Activated CD8-positive, alpha-beta memory T cell treated with anti-CD3 and anti-CD28 coated beads, Interleukin-2, amount 50 U/mL, for 1 hour (primary cell): ENCODE data around the gene CEACAM19.
"Not testable (repeated sequence)": the region's sequence is repeated elsewhere in the genome, so short reads cannot be mapped to it uniquely, and the experiment has no call there.

Experiments
- DNase-seq: peaks from one replicate; pipeline ENCODE4 v3.0.0-alpha.2; 2020; ENCODE audit errors: extremely low read depth

The CEACAM19 gene

GRCh38 chr19:44700547-44700946 lies 29.3 kb downstream of the CEACAM19 start:
- no peak for DNase-seq

DNA sequence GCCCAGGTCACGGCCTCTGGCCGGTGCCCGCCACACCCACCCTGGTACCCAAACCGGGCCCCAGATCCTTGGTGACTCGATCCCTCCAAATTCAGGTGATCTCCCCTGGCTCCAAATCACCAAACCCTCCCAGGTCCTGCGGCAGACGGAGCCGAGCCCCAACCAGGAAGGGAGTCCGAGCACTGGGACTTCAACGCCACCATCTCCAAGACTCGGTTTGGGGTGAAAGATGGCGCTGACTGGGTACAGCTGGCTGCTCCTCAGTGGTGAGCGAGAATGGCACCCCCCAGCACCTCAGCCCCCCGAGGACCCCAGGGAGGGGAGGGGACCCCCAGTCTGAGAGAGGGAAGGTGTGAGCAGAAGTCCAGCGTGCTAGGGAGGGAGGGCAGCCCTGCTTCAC lies 29.9 kb downstream of the CEACAM19 start:
- DNase-seq: no peak

GRCh38 chr19:44702551-44703176 lies 31.4 kb downstream of the CEACAM19 start:
- no peak for DNase-seq

DNA sequence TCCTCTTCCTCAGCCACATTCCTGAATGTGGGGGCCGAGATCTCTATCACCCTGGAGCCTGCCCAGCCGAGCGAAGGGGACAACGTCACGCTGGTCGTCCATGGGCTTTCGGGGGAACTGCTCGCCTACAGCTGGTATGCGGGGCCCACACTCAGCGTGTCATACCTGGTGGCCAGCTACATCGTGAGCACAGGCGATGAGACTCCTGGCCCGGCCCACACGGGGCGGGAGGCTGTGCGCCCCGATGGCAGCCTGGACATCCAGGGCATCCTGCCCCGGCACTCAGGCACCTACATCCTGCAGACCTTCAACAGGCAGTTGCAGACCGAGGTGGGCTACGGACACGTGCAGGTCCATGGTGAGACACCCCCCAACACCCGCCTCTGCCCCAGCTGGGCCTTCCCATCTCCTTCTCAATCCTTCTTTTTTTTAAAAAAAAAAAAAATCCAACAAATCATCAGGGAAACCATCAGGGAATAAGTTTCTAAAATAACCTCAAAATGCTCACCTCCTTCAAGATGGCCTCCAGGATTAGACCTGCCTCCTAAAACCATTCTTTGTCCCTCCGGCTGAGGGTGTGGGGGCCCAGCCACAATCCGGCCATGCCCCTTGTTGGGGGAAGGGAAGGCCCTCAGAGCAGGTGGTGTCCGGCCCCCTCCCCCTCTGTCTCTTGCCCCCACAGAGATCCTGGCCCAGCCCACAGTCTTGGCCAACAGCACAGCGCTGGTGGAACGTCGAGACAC lies 32.2 kb downstream of the CEACAM19 start:
- no peak for DNase-seq

- DNase-seq: no peak
Observed at GRCh38 chr19:44704982-44705381, 33.7 kb downstream of the CEACAM19 start.

DNA sequence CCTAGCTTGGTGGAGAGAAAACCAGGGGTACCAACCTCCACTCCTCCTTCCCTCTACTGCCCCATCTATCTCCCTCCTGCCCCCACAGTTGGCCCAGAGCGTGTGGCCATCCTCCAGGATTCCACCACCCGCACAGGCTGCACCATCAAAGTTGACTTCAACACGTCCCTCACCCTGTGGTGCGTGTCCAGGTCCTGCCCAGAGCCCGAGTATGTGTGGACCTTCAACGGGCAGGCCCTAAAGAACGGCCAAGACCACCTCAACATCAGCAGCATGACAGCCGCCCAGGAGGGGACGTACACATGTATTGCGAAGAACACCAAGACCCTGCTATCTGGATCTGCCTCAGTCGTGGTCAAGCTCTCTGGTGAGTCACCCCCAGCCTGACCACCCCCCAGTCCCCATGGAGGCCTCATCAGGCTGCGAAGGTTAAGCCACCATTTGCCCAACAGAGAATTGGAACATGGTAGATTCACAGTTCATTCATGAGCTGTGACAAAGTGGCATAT lies 34.3 kb downstream of the CEACAM19 start:
- no peak for DNase-seq

- no peak for DNase-seq
Observed at GRCh38 chr19:44706506-44707236, 35.4 kb downstream of the CEACAM19 start.

- no peak for DNase-seq
Observed at GRCh38 chr19:44707794-44708193, 36.5 kb downstream of the CEACAM19 start.

- DNase-seq: no peak
Observed at GRCh38 chr19:44708940-44709339, 37.7 kb downstream of the CEACAM19 start.

GRCh38 chr19:44709434-44710266 lies 38.4 kb downstream of the CEACAM19 start:
- DNase-seq: not testable (repeated sequence)

DNA sequence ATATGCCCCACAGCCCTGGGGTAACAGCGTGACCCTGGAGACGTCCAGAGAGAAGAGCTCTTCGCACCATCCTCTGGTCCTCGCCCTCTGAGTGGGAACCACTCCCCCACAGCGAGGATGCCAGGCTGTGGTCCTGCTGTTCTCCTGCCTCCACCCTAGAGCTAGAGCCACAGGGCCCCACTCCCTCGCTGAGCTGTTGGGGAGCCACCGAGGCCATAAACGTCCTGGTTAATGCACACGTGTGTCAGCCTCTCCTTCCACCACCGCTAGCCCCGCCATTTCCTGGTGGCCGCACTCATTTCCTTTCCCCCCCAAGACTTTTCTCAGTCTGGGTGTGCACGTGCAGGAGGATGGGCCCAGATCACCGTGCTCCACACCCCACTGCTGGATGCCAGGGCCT lies 39.2 kb downstream of the CEACAM19 start:
- no peak for DNase-seq

- DNase-seq: no peak
Observed at GRCh38 chr19:44712864-44713515, 41.7 kb downstream of the CEACAM19 start.

DNA sequence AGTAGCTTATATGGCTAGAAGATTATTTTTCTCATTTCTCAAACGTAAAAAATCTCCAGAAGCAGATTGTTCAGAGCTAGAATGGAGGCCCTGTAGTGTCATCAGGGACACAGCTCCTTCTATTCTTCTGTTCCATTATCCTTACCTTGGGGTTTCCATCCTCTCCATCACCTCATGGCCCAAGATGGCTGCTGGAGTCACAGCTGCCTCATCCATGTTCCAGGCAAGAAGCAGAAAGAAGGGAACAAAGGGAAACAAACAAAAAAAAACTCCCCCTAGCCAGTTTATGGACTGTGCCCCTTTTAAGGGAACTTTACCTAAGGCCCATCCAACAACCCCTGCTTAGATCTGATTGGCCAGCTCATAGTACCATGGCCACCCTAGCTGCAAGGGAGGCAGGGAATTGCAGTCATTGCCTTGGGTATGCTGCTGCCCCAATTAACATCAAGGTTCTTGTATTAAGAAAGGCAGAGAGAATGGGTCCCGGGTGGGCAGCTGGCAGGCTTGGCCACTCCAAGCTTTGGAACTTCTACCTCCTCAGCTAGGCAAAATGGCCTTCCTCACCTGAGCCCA lies 43.4 kb downstream of the CEACAM19 start:
- DNase-seq: no peak

GRCh38 chr19:44717603-44718002 lies 46.3 kb downstream of the CEACAM19 start:
- no peak for DNase-seq

GRCh38 chr19:44718441-44719261 lies 47.4 kb downstream of the CEACAM19 start:
- no peak for DNase-seq

- DNase-seq: no peak
Observed at GRCh38 chr19:44719262-44719701, 48.0 kb downstream of the CEACAM19 start.

GRCh38 chr19:44720396-44720795 lies 49.1 kb downstream of the CEACAM19 start:
- DNase-seq: not testable (repeated sequence)

DNA sequence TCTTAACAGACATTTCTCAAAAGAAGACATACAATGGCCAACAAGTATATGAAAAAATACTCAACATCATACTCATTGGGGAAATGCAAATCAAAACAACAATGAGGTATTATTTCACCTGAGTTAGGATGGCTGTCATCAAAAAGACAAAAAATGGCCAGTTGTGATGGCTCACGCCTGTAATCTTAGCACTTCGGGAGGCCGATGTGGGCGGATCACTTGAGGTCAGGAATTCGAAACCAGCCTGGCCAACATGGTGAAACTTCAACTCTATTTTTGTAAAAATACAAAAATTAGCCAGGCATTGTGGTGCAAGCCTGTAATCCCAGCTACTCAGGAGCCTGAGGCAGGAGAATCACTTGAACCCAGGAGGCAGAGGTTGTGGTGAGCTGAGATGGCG lies 49.7 kb downstream of the CEACAM19 start:
- DNase-seq: no peak

DNA sequence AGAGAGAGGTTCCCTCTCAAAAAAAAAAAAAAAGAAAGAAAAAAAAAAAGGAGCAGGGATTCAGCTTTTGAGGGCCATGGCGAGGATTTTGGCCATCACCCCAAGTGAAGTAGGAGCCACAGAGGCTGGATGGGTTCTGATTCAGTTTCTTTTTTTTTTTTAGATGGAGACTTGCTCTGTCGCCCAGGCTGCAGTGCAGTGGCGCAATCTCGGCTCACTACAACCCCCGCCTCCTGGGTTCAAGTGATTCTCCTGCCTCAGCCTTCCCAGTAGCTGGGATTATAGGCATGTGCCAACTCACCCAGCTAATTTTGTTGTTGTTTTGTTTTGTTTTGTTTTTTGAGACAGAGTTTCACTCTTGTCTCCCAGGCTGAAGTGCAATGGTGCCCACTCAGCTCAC lies 50.1 kb downstream of the CEACAM19 start:
- not testable (repeated sequence) for DNase-seq
